GM20431 (cell line): ENCODE data around the gene LMO4.

ENCODE experiments used
- in situ Hi-C: fragments of 300-500 bp; cut with MseI, MboI; formaldehyde crosslinking; loops from one replicate; pipeline ENCODE4 v1.15.0; 2020; ENCODE audit warnings: low sequenced_read_pairs; ENCODE audit not compliant: unreplicated experiment

The LMO4 gene

GRCh38 chr1:87325982-87326738 lies 2.5 kb upstream of the LMO4 start:
- in situ Hi-C loops, result no loop called here

- in situ Hi-C loops, result no loop called here
Measured at GRCh38 chr1:87327376-87328271, 1.1 kb upstream of the LMO4 start.

- in situ Hi-C loops, result no loop called here
Measured at GRCh38 chr1:87329051-87329525, 408 bp downstream of the LMO4 start.

GRCh38 chr1:87329526-87330056 lies 911 bp downstream of the LMO4 start:
- in situ Hi-C loops, result no loop called here

DNA sequence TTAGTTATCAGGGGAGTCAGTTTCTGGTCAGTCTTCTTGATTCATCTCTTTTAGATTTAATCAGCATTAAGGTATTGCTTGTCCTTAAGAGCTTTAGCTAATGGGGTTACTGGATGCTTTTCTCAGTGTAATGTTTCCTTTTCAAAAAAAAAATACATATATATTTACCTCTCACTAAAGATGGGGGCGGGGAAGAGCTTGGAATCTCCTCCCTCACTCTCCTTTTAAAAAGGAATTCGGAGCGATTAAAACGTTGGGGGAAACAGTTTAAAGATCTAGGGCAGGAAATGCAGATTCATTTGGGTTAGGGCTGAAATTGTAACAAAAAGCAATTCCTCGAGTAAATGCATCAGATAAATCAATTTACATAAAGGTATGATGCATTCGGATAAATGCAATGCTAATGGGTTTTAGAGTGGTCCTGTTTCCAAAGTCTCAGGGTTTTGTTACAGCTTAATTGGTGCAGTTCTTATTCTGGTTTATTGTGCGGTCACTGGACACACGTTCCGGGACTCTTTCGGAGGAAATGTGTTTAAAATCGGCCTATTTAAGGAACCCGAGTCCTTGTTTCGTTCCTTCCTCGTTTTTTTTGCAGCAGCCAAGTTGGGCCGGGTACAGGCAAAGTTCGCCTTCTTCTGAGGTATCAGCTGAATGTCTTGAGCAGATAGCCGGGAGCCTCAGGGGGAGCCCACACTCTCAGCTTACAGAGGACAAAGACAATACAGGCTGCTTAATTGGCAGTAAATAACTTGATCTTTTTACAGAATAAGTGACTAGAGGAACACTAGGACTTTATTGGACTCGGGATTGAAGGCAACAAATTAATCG lies 1.6 kb downstream of the LMO4 start:
- in situ Hi-C loops, result no loop called here

DNA sequence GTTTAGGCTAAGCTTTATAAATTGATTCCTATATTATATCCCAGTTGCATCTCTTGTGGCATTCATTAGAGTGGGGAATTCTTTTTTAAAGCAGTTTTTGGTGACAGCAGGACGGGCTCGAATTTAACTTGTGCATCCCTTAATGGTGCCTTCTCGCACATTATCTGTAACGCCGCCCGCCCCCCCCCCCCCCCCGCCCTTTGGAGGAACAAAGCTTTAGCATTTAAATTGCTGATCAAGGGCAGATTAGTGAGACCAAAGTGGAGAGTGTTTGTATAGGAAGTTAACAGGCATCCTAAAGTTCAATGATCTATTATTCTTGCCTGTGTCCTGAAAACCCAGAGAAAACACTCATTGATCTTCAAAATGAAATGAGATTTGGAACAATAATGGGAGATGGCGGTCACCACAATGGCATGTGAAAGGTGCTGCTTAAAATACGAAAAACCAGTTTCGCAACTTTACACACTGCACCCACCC lies 2.2 kb downstream of the LMO4 start:
- in situ Hi-C loops, result no loop called here

GRCh38 chr1:87331365-87332241 lies 2.9 kb downstream of the LMO4 start:
- in situ Hi-C loops, result no loop called here

GRCh38 chr1:87333692-87334347 lies 5.1 kb downstream of the LMO4 start:
- in situ Hi-C loops, result no loop called here

GRCh38 chr1:87334351-87335174 lies 5.9 kb downstream of the LMO4 start:
- in situ Hi-C loops, result no loop called here

- in situ Hi-C loops, result no loop called here
Measured at GRCh38 chr1:87335175-87335884, 6.7 kb downstream of the LMO4 start.

GRCh38 chr1:87336623-87337067 lies 8.0 kb downstream of the LMO4 start:
- in situ Hi-C loops, result no loop called here

DNA sequence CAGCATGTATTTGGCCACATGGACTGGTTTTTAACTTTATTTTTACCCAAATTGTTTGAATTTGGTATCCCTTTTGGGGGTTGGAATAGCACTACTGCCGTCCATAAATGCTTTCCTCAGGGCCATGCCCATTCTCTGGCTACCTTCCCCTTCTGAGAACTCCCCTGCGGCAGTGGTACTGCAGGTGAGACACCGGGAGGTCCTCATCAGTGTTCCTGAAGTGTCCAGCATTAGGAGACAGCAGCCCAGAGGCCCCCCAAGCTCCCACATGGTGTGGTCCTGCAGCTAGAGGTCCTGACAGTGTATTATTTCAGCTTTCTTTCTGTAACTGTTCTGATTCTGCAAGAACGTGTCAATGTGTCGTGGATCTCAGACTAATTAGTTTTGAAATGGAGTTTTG lies 8.9 kb downstream of the LMO4 start:
- in situ Hi-C loops, result no loop called here

- in situ Hi-C loops, result no loop called here
Measured at GRCh38 chr1:87338566-87338965, 9.9 kb downstream of the LMO4 start.

- in situ Hi-C loops, result no loop called here
Measured at GRCh38 chr1:87344231-87344630, 15.6 kb downstream of the LMO4 start.

DNA sequence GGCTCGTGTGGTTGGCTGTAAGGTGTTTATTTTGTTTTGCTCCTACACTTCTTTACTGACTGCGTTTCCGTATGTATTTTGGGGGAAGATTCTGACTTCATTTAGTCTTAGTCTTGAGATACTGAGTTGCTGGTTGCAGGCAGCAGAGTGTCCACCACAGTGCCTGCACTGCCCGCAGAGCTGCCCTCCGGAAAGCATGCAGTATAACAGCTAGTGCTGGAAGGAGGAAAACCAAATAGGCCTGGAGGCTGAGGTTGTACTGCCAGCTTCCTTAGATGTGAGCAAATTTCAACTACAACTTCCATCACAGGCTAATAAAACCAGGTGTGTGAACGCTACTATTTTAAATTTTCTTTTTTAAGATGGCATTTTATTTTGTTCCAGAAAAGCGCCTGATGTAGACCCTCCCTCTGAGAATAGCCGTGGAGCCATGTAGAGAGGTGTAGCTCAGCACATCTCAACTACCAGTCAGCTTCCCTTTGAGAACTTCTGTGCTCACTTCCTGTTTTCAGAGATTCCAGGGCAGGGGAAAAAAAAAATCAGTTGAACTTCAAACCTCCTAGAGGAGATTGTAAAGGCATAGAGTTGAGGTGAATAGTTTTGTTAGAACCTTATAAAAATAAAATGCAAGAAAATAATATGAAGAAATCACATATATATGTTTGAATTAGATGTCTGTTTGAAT lies 17.6 kb downstream of the LMO4 start:
- in situ Hi-C loops, result no loop called here

- in situ Hi-C loops, result no loop called here
Measured at GRCh38 chr1:87348341-87349019, 19.8 kb downstream of the LMO4 start.
